ENCODE measurements around the gene IGSF9. TPM values are rescaled to one million over a fixed set of nuclear protein-coding genes. Genes with fewer than 3 reads are reported as not detected.

Gene IGSF9
- total and polyA plus RNA-seq, 10 of the 15 experiments (the other 5 are each of a cell fraction or from before 2014, with no cell fraction given), result 0.04 to 0.07 TPM; not detected in 8

GRCh38 chr1:159951551-159951950, 6.1 kb upstream of the IGSF9 start:
- CTCF ChIA-PET, result no interaction called here
- 0% methylated on average over 1 of the region's 1 CpG for WGBS (ENCODE audit: insufficient coverage, insufficient replicate concordance, low lambda C conversion rate, missing lambda C conversion rate)
- intact Hi-C loops (cut with micrococcal nuclease; ENCODE audit: unreplicated experiment), result no loop called here
- FAIRE-seq (no peak), DNase-seq (ENCODE audit: low read depth, low spot score) (no peak), ATAC-seq (no peak)
- H3K9ac ChIP-seq (ENCODE audit: control insufficient read depth, insufficient read depth, low read length), result no peak overlapping the region
- BruUV-seq (replicated peaks), result no TSS peak
- SMC1A ChIA-PET (ENCODE audit: uncharacterized antibody, unreplicated experiment), result interaction anchor here (0.8 to 3.1 kb wide), 2 partner anchors 47 to 54 kb away, joined by 3 to 11 read pairs; no protein-coding TSS in a partner anchor
- H4K20me1 ChIP-seq (ENCODE audit: control insufficient read depth, insufficient read depth), result no peaks in the 10 kb centered on the region
- peaks cover under 1 to 4% of the 10 kb centered on the region in 2 experiments; a peak in 3 of 4 replicates for H3K27me3 ChIP-seq (replicated peaks in 1 of 2; ENCODE audit: control insufficient read depth in 2 of 2, insufficient read depth in 2 of 2, low read length in 1 of 2)
- POLR2A ChIA-PET, result interaction anchor here (0.6 kb wide), 1 partner anchor 49 kb away, joined by 4 read pairs; no protein-coding TSS in a partner anchor
- H2AFZ ChIP-seq (ENCODE audit: control insufficient read depth, low read depth, low read length), result no peak overlapping the region
- H3K9me3 ChIP-seq (replicated peaks; ENCODE audit: control insufficient read depth, insufficient read depth, low read length), result no peaks in the 10 kb centered on the region
- RAD21 ChIA-PET (ENCODE audit: unreplicated experiment), result interaction anchor here (0.5 kb wide), 1 partner anchor 69 kb away, joined by 3 read pairs; no protein-coding TSS in a partner anchor
- H3K27ac ChIP-seq (ENCODE audit: control insufficient read depth, insufficient read depth), result no peak overlapping the region
- no peaks in the 10 kb centered on the region for H3K79me2 ChIP-seq (ENCODE audit: control insufficient read depth, insufficient read depth, low read length)
- H3K4me1 ChIP-seq (ENCODE audit: control insufficient read depth, insufficient read depth, low read length), result no peaks in the 10 kb centered on the region
- in situ Hi-C loops (cut with MboI), result no loop called here
- H3K36me3 ChIP-seq (ENCODE audit: control insufficient read depth in 2 of 2, insufficient read depth in 2 of 2, low read length in 1 of 2), result no peaks in the 10 kb centered on the region
- H3K4me3 ChIP-seq, result no peak overlapping the region
- no peak overlapping the region for H3K4me2 ChIP-seq (ENCODE audit: control insufficient read depth, insufficient read depth)
- TF ChIP-seq EZH2 (IDR thresholded peaks at IDR 0.05; ENCODE audit: borderline replicate concordance, control insufficient read depth, low read depth, low read length), result no peak
- TF ChIP-seq NFIC (IDR thresholded peaks at IDR 0.05; ENCODE audit: low read depth, low read length), result no peak
- TF ChIP-seq E2F8 (IDR thresholded peaks at IDR 0.05; ENCODE audit: low read depth, partially characterized antibody), result no peak
- TF ChIP-seq ETV6 (conservative IDR thresholded peaks at IDR 0.05 in 1 of 2, IDR thresholded peaks at IDR 0.05 in 1 of 2; ENCODE audit: borderline replicate concordance in 1 of 2, low read depth in 1 of 2), result no peak
- TF ChIP-seq, protein P1, sequence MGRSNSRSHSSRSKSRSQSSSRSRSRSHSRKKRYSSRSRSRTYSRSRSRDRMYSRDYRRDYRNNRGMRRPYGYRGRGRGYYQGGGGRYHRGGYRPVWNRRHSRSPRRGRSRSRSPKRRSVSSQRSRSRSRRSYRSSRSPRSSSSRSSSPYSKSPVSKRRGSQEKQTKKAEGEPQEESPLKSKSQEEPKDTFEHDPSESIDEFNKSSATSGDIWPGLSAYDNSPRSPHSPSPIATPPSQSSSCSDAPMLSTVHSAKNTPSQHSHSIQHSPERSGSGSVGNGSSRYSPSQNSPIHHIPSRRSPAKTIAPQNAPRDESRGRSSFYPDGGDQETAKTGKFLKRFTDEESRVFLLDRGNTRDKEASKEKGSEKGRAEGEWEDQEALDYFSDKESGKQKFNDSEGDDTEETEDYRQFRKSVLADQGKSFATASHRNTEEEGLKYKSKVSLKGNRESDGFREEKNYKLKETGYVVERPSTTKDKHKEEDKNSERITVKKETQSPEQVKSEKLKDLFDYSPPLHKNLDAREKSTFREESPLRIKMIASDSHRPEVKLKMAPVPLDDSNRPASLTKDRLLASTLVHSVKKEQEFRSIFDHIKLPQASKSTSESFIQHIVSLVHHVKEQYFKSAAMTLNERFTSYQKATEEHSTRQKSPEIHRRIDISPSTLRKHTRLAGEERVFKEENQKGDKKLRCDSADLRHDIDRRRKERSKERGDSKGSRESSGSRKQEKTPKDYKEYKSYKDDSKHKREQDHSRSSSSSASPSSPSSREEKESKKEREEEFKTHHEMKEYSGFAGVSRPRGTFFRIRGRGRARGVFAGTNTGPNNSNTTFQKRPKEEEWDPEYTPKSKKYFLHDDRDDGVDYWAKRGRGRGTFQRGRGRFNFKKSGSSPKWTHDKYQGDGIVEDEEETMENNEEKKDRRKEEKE (IDR thresholded peaks at IDR 0.05), result no peak
- TF ChIP-seq ZNF217 (IDR thresholded peaks at IDR 0.05), result no peak
- no peak for TF ChIP-seq SMC3 (IDR thresholded peaks at IDR 0.05; ENCODE audit: borderline replicate concordance, low read length)
- TF ChIP-seq SRF (IDR thresholded peaks at IDR 0.05; ENCODE audit: low read depth in 2 of 2, low read length in 2 of 2), result no peak
- TF ChIP-seq, protein P2, sequence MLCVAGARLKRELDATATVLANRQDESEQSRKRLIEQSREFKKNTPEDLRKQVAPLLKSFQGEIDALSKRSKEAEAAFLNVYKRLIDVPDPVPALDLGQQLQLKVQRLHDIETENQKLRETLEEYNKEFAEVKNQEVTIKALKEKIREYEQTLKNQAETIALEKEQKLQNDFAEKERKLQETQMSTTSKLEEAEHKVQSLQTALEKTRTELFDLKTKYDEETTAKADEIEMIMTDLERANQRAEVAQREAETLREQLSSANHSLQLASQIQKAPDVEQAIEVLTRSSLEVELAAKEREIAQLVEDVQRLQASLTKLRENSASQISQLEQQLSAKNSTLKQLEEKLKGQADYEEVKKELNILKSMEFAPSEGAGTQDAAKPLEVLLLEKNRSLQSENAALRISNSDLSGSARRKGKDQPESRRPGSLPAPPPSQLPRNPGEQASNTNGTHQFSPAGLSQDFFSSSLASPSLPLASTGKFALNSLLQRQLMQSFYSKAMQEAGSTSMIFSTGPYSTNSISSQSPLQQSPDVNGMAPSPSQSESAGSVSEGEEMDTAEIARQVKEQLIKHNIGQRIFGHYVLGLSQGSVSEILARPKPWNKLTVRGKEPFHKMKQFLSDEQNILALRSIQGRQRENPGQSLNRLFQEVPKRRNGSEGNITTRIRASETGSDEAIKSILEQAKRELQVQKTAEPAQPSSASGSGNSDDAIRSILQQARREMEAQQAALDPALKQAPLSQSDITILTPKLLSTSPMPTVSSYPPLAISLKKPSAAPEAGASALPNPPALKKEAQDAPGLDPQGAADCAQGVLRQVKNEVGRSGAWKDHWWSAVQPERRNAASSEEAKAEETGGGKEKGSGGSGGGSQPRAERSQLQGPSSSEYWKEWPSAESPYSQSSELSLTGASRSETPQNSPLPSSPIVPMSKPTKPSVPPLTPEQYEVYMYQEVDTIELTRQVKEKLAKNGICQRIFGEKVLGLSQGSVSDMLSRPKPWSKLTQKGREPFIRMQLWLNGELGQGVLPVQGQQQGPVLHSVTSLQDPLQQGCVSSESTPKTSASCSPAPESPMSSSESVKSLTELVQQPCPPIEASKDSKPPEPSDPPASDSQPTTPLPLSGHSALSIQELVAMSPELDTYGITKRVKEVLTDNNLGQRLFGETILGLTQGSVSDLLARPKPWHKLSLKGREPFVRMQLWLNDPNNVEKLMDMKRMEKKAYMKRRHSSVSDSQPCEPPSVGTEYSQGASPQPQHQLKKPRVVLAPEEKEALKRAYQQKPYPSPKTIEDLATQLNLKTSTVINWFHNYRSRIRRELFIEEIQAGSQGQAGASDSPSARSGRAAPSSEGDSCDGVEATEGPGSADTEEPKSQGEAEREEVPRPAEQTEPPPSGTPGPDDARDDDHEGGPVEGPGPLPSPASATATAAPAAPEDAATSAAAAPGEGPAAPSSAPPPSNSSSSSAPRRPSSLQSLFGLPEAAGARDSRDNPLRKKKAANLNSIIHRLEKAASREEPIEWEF (IDR thresholded peaks at IDR 0.05; ENCODE audit: insufficient replicate concordance, low read depth, low read length), result no peak
- TF ChIP-seq GATAD2B (conservative IDR thresholded peaks at IDR 0.05; ENCODE audit: low read depth), result no peak
- TF ChIP-seq, protein P3, sequence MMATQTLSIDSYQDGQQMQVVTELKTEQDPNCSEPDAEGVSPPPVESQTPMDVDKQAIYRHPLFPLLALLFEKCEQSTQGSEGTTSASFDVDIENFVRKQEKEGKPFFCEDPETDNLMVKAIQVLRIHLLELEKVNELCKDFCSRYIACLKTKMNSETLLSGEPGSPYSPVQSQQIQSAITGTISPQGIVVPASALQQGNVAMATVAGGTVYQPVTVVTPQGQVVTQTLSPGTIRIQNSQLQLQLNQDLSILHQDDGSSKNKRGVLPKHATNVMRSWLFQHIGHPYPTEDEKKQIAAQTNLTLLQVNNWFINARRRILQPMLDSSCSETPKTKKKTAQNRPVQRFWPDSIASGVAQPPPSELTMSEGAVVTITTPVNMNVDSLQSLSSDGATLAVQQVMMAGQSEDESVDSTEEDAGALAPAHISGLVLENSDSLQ (IDR thresholded peaks at IDR 0.05), result no peak
